ENCODE results near the gene SDS. TPM values are rescaled to one million over a fixed set of nuclear protein-coding genes. Genes with fewer than 3 reads are reported as not detected.

The SDS gene
- total and polyA plus RNA-seq, 4 donors = 0.65 to 433 (median 77.9) TPM

GRCh38 chr12:113436993-113437728 lies 33.5 kb upstream of the SDS start:
- TF ChIP-seq REST (IDR thresholded peaks at IDR 0.05) = no peak
- TF ChIP-seq NR2F2 (IDR thresholded peaks at IDR 0.05) = no peak
- no peak for TF ChIP-seq ZBTB33 (IDR thresholded peaks at IDR 0.05)
- no peak for TF ChIP-seq CTCF (IDR thresholded peaks at IDR 0.05; ENCODE audit: low read depth, low read length, missing input control)
- TF ChIP-seq JUND (IDR thresholded peaks at IDR 0.05) = no peak
- no peak for TF ChIP-seq RAD21 (IDR thresholded peaks at IDR 0.05)
- TF ChIP-seq SP1 (IDR thresholded peaks at IDR 0.05) = no peak
- no peak for TF ChIP-seq EGR1 (IDR thresholded peaks at IDR 0.05; ENCODE audit: low read depth in 2 of 2)
- no peak for TF ChIP-seq FOXA2 (IDR thresholded peaks at IDR 0.05)
- TF ChIP-seq YY1 (IDR thresholded peaks at IDR 0.05) = no peak
- no peak for TF ChIP-seq RXRA (IDR thresholded peaks at IDR 0.05)
- no peak for TF ChIP-seq GABPA (IDR thresholded peaks at IDR 0.05 in 1 of 2, conservative IDR thresholded peaks at IDR 0.05 in 1 of 2)
- TF ChIP-seq FOXA1 (IDR thresholded peaks at IDR 0.05) = no peak
- no peak for TF ChIP-seq TAF1 (conservative IDR thresholded peaks at IDR 0.05)
- TF ChIP-seq HNF4G (IDR thresholded peaks at IDR 0.05) = no peak
- no peak for TF ChIP-seq ATF3 (IDR thresholded peaks at IDR 0.05)
- no peak overlapping the region for H3K4me3 ChIP-seq (ENCODE audit: low read depth in 1 of 3, low read length in 3 of 3)
- H3K4me1 ChIP-seq (ENCODE audit: control insufficient read depth in 4 of 4, insufficient read depth in 4 of 4, low read length in 3 of 4) = no peaks in the 10 kb centered on the region
- H3K27me3 ChIP-seq (ENCODE audit: control insufficient read depth in 4 of 4, insufficient read depth in 4 of 4, low read length in 3 of 4) = no peaks in the 10 kb centered on the region
- no peak for DNase-seq (ENCODE audit: low spot score)
- peaks cover 0 to 8% (median 1%) of the 10 kb centered on the region in 4 donors for H3K36me3 ChIP-seq (ENCODE audit: control insufficient read depth in 4 of 4, insufficient read depth in 3 of 4, low read depth in 1 of 4, low read length in 3 of 4)
- no peak overlapping the region for H3K9ac ChIP-seq (ENCODE audit: low read depth in 1 of 2, low read length in 2 of 2)
- H3K9me3 ChIP-seq (ENCODE audit: control insufficient read depth in 4 of 4, low read length in 3 of 4) = no peaks in the 10 kb centered on the region
- no peak overlapping the region for H3K27ac ChIP-seq (ENCODE audit: low read depth in 1 of 2, low read length in 2 of 2)
- 88% methylated on average over 6 of the region's 6 CpGs for WGBS
